ENCODE results near the gene COX6A2.
"Not testable (repeated sequence)": the region's sequence is repeated elsewhere in the genome, so short reads cannot be mapped to it uniquely, and the experiment has no call there.

The COX6A2 gene

GRCh38 chr16:31438414-31438813, 10.3 kb upstream of the COX6A2 start:
- no peak for DNase-seq (ENCODE audit: low read depth in 2 of 3, low spot score in 2 of 3)

- no peak for DNase-seq (ENCODE audit: low read depth in 2 of 3, low spot score in 2 of 3)
These were observed 8.3 kb upstream of the COX6A2 start for GRCh38 chr16:31436221-31437045.

GRCh38 chr16:31435341-31436220, 7.4 kb upstream of the COX6A2 start:
- no peak for DNase-seq (ENCODE audit: low read depth in 2 of 3, low spot score in 2 of 3)

- DNase-seq (ENCODE audit: low read depth in 2 of 3, low spot score in 2 of 3) = no peak
These were observed 2.4 kb upstream of the COX6A2 start for GRCh38 chr16:31430380-31431052.

- DNase-seq (ENCODE audit: low read depth in 2 of 3, low spot score in 2 of 3) = no peak
These were observed 1.6 kb upstream of the COX6A2 start for GRCh38 chr16:31429796-31430195.

GRCh38 chr16:31429314-31429713, 1.2 kb upstream of the COX6A2 start:
- DNase-seq (ENCODE audit: low read depth in 2 of 3, low spot score in 2 of 3) = no peak

GRCh38 chr16:31428638-31429247, 583 bp upstream of the COX6A2 start:
- no peak for DNase-seq (ENCODE audit: low read depth in 2 of 3, low spot score in 2 of 3)

- peak in 2 of 3 experiments; percentile 35 to 47 for DNase-seq (ENCODE audit: low read depth in 2 of 3, low spot score in 2 of 3)
These were observed 500 bp downstream of the COX6A2 start for GRCh38 chr16:31427441-31428278.

- DNase-seq (ENCODE audit: low read depth in 2 of 3, low spot score in 2 of 3) = no peak
These were observed 4.4 kb downstream of the COX6A2 start for GRCh38 chr16:31423801-31424200.

GRCh38 chr16:31423241-31423640, 4.9 kb downstream of the COX6A2 start:
- DNase-seq (ENCODE audit: low read depth in 2 of 3, low spot score in 2 of 3) = no peak

- DNase-seq (ENCODE audit: low read depth in 2 of 3, low spot score in 2 of 3) = peak in 2 of 3 experiments; percentile 36 to 52
These were observed 6.6 kb downstream of the COX6A2 start for GRCh38 chr16:31421587-31421986.

- DNase-seq (ENCODE audit: low read depth in 2 of 3, low spot score in 2 of 3) = no peak
These were observed 8.1 kb downstream of the COX6A2 start for GRCh38 chr16:31420037-31420436.

- DNase-seq (ENCODE audit: low read depth in 2 of 3, low spot score in 2 of 3) = no peak
These were observed 10.2 kb downstream of the COX6A2 start for GRCh38 chr16:31417916-31418315.

GRCh38 chr16:31417036-31417435, 11.1 kb downstream of the COX6A2 start:
- DNase-seq (ENCODE audit: low read depth in 2 of 3, low spot score in 2 of 3) = not testable (repeated sequence)

- no peak for DNase-seq (ENCODE audit: low read depth in 2 of 3, low spot score in 2 of 3)
These were observed 11.8 kb downstream of the COX6A2 start for GRCh38 chr16:31416371-31416770.

GRCh38 chr16:31414706-31415105, 13.5 kb downstream of the COX6A2 start:
- no peak for DNase-seq (ENCODE audit: low read depth in 2 of 3, low spot score in 2 of 3)

- DNase-seq (ENCODE audit: low read depth in 2 of 3, low spot score in 2 of 3) = no peak
These were observed 14.2 kb downstream of the COX6A2 start for GRCh38 chr16:31413943-31414342.

- DNase-seq (ENCODE audit: low read depth in 2 of 3, low spot score in 2 of 3) = no peak
These were observed 14.8 kb downstream of the COX6A2 start for GRCh38 chr16:31413381-31413780.

- no peak for DNase-seq (ENCODE audit: low read depth in 2 of 3, low spot score in 2 of 3)
These were observed 15.4 kb downstream of the COX6A2 start for GRCh38 chr16:31412750-31413149.

Measured in activated CD8-positive, alpha-beta memory T cell treated with anti-CD3 and anti-CD28 coated beads for 48 hours (primary cell).